ENCODE data around the gene TEX22. TPM values are rescaled to one million over a fixed set of nuclear protein-coding genes. Genes with fewer than 3 reads are reported as not detected.

TEX22 gene
- total RNA-seq, 1 experiment from 2014 or later = 0.26 TPM

- in situ Hi-C loops (cut with HindIII; ENCODE audit: low pct_unique_long_range_greater_than_20kb, low sequenced_read_pairs) = no loop called here
- no peak for DNase-seq (ENCODE audit: low read depth, low spot score)
These were observed 57.7 kb downstream of the TEX22 start for GRCh38 chr14:105455766-105456660.

GRCh38 chr14:105456736-105457617, 58.6 kb downstream of the TEX22 start:
- in situ Hi-C loops (cut with HindIII; ENCODE audit: low pct_unique_long_range_greater_than_20kb, low sequenced_read_pairs) = no loop called here
- peak; percentile 10 for DNase-seq (ENCODE audit: low read depth, low spot score)

- DNase-seq (ENCODE audit: low read depth, low spot score) = no peak
- in situ Hi-C loops (cut with HindIII; ENCODE audit: low pct_unique_long_range_greater_than_20kb, low sequenced_read_pairs) = no loop called here
These were observed 59.7 kb downstream of the TEX22 start for GRCh38 chr14:105458010-105458409.

- in situ Hi-C loops (cut with HindIII; ENCODE audit: low pct_unique_long_range_greater_than_20kb, low sequenced_read_pairs) = no loop called here
- DNase-seq (ENCODE audit: low read depth, low spot score) = no peak
These were observed 60.2 kb downstream of the TEX22 start for GRCh38 chr14:105458571-105458970.

- no peak for DNase-seq (ENCODE audit: low read depth, low spot score)
- in situ Hi-C loops (cut with HindIII; ENCODE audit: low pct_unique_long_range_greater_than_20kb, low sequenced_read_pairs) = no loop called here
These were observed 61.8 kb downstream of the TEX22 start for GRCh38 chr14:105460116-105460515.

GRCh38 chr14:105460616-105461015, 62.3 kb downstream of the TEX22 start:
- in situ Hi-C loops (cut with HindIII; ENCODE audit: low pct_unique_long_range_greater_than_20kb, low sequenced_read_pairs) = no loop called here
- DNase-seq (ENCODE audit: low read depth, low spot score) = no peak

- no peak for DNase-seq (ENCODE audit: low read depth, low spot score)
- in situ Hi-C loops (cut with HindIII; ENCODE audit: low pct_unique_long_range_greater_than_20kb, low sequenced_read_pairs) = no loop called here
These were observed 63.6 kb downstream of the TEX22 start for GRCh38 chr14:105461903-105462302.

Other genes with a start within 250 kb of the TEX22 start
- 1.3 TPM in 2 replicates for gene JAG2, start 229.8 kb upstream of the TEX22 start, total RNA-seq (2014; rRNA removed; shearing (Covaris generic))
- gene NUDT14, start 217.2 kb upstream of the TEX22 start, total RNA-seq (2014; rRNA removed; shearing (Covaris generic)) = 35.2 and 37.4 TPM in 2 replicates
- 35.1 and 38.2 TPM in 2 replicates for gene BTBD6, start 150.0 kb upstream of the TEX22 start, total RNA-seq (2014; rRNA removed; shearing (Covaris generic))
- gene BRF1, start 97.5 kb upstream of the TEX22 start, total RNA-seq (2014; rRNA removed; shearing (Covaris generic)) = 22.7 and 23.4 TPM in 2 replicates
- 26.0 and 32.3 TPM in 2 replicates for gene PACS2, start 83.8 kb upstream of the TEX22 start, total RNA-seq (2014; rRNA removed; shearing (Covaris generic))
- 36.3 and 43.5 TPM in 2 replicates for gene MTA1, start 21.3 kb downstream of the TEX22 start, total RNA-seq (2014; rRNA removed; shearing (Covaris generic))
- 0.80 and 0.87 TPM in 2 replicates for gene CRIP2, start 76.3 kb downstream of the TEX22 start, total RNA-seq (2014; rRNA removed; shearing (Covaris generic))
- gene CRIP1, start 88.3 kb downstream of the TEX22 start, total RNA-seq (2014; rRNA removed; shearing (Covaris generic)) = not detected in 2 replicates
- 15.1 and 18.6 TPM in 2 replicates for gene TEDC1, start 92.7 kb downstream of the TEX22 start, total RNA-seq (2014; rRNA removed; shearing (Covaris generic))
- gene TMEM121, start 128.0 kb downstream of the TEX22 start, total RNA-seq (2014; rRNA removed; shearing (Covaris generic)) = 16.3 and 17.8 TPM in 2 replicates

Data from SK-MEL-5 (cell line).